ENCODE data around the gene SLC2A3.
"Not testable (repeated sequence)": the region's sequence is repeated elsewhere in the genome, so short reads cannot be mapped to it uniquely, and the experiment has no call there.

SLC2A3 gene

DNA sequence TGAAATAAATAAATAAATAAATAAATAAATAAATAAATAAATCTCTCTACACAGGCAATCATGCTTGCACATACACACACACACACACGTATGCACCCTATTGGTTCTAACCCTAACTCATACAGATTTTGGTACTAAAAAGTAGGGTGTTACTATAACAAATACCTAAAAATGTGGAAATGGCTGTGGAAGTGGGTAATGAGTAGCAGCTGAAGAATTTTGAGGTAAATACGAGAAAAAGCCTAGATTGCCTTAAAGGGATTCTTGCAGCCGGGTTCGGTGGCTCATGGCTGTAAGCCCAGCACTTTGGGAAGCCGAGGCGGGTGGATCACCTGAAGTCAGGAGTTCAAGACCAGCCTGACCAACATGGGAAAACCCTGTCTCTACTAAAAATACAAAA is 15.7 kb upstream of the SLC2A3 start:
- no peaks in the 10 kb centered on the region for H3K4me1 ChIP-seq (ENCODE audit: control insufficient read depth, insufficient read depth, low read length)
- no CpG with 5 or more reads among the region's 6 CpGs for WGBS (ENCODE audit: insufficient coverage, insufficient read length)
- H3K27me3 ChIP-seq (ENCODE audit: control insufficient read depth, insufficient read depth, low read length): no peaks in the 10 kb centered on the region
- no peak overlapping the region for H3K27ac ChIP-seq (ENCODE audit: low read length)
- H3K36me3 ChIP-seq (ENCODE audit: control insufficient read depth, insufficient read depth, low read length): no peaks in the 10 kb centered on the region
- no peaks in the 10 kb centered on the region for H3K9me3 ChIP-seq (ENCODE audit: control insufficient read depth, insufficient read depth, low read length)
- DNase-seq (ENCODE audit: low read depth, low spot score): no peak
- H3K4me3 ChIP-seq (ENCODE audit: low read length): no peak overlapping the region

DNA sequence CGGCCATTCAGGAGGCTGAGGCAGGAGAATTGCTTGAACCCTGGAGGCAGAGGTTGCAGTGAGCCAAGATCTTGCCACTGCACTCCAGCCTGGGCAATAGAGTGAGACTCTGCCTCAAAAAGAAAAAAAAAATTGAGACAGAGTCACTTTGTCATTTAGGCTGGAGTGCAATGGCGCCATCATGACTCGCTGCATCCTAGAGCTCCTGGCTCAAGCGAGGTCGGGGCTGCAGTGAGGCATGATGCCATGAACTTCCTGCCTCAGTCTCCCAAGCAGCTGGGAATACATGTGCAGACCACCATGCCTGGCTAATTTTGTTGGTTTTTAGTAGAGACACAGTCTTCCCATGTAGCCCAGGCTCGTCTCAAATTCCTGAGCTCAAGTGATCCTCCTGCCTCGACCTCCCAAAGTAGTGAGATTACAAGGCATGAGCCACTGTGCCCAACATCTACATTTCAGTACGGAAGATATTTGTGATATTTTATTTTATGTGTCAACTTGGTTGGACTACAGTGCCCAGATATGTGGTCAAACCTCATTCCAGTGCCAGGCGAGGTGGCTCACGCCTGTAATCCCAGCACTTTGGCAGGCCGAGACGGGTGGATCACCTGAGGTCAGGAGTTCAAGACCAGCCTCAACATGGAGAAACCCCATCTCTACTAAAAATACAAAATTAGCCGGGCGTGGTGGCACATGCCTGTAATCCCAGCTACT is 14.4 kb upstream of the SLC2A3 start:
- H3K9me3 ChIP-seq (ENCODE audit: control insufficient read depth, insufficient read depth, low read length); H3K27ac ChIP-seq (ENCODE audit: low read length); H3K4me3 ChIP-seq (ENCODE audit: low read length); DNase-seq (ENCODE audit: low read depth, low spot score); H3K36me3 ChIP-seq (ENCODE audit: control insufficient read depth, insufficient read depth, low read length); H3K4me1 ChIP-seq (ENCODE audit: control insufficient read depth, insufficient read depth, low read length); H3K27me3 ChIP-seq (ENCODE audit: control insufficient read depth, insufficient read depth, low read length): not testable (repeated sequence)
- WGBS (ENCODE audit: insufficient coverage, insufficient read length): no CpG with 5 or more reads among the region's 14 CpGs

DNA sequence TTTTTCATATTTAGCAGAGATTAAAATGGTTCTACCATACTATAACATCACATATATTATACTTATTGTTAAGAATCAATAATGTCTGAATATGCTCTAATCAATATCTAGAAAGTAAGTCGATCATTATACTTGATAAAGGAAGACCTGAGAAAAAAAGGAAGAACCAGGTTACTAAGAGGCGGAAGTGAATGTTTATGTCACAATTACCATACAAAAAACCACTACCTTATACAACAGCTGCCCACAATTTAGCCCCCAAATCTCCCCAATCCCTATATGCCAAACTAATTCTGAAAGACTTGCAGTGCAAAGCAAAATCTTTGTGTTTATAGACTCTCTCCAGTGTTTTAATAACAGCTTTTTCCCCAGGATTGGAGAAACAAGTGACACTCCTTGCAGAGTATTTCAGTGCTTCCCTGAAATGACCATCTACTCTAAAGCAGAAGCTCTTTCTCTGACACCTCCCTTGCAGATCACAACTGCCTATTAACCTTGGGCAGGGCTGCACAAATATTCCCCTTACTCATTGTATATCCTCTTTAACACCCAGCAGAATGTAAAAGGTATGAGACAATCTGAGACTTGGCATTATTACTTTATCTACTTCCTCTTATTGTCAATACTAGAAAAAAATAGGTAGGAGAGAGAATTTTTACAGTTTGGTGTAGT is 12.7 kb upstream of the SLC2A3 start:
- no peak overlapping the region for H3K27ac ChIP-seq (ENCODE audit: low read length)
- H3K27me3 ChIP-seq (ENCODE audit: control insufficient read depth, insufficient read depth, low read length): no peaks in the 10 kb centered on the region
- WGBS (ENCODE audit: insufficient coverage, insufficient read length): no CpG with 5 or more reads among the region's 2 CpGs
- no peak for DNase-seq (ENCODE audit: low read depth, low spot score)
- H3K36me3 ChIP-seq (ENCODE audit: control insufficient read depth, insufficient read depth, low read length): no peaks in the 10 kb centered on the region
- no peaks in the 10 kb centered on the region for H3K9me3 ChIP-seq (ENCODE audit: control insufficient read depth, insufficient read depth, low read length)
- no peak overlapping the region for H3K4me3 ChIP-seq (ENCODE audit: low read length)
- H3K4me1 ChIP-seq (ENCODE audit: control insufficient read depth, insufficient read depth, low read length): no peaks in the 10 kb centered on the region

DNA sequence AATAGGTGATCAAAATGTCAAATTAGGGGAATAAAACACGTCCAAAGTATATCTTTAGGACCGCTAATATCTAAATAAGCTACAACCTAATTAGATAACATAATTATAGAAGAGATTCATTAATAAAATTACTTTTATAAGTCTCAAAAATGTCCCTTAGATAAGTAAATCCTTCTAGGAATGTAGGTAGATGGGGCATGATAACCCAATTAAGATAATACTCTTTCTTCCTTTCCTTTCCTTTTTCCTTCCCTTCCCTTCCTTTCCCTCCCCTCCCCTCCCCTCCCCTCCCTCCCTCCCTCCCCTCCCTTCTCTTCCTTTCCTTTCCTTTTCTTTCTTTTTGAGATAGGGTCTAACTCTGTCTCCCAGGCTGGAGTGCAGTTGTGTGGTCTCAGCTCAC is 11.0 kb upstream of the SLC2A3 start:
- no CpG with 5 or more reads among the region's 2 CpGs for WGBS (ENCODE audit: insufficient coverage, insufficient read length)
- DNase-seq (ENCODE audit: low read depth, low spot score): no peak
- no peak overlapping the region for H3K4me3 ChIP-seq (ENCODE audit: low read length)
- H3K4me1 ChIP-seq (ENCODE audit: control insufficient read depth, insufficient read depth, low read length): no peaks in the 10 kb centered on the region
- H3K27ac ChIP-seq (ENCODE audit: low read length): no peak overlapping the region
- H3K9me3 ChIP-seq (ENCODE audit: control insufficient read depth, insufficient read depth, low read length): no peaks in the 10 kb centered on the region
- no peaks in the 10 kb centered on the region for H3K27me3 ChIP-seq (ENCODE audit: control insufficient read depth, insufficient read depth, low read length)
- H3K36me3 ChIP-seq (ENCODE audit: control insufficient read depth, insufficient read depth, low read length): no peaks in the 10 kb centered on the region

DNA sequence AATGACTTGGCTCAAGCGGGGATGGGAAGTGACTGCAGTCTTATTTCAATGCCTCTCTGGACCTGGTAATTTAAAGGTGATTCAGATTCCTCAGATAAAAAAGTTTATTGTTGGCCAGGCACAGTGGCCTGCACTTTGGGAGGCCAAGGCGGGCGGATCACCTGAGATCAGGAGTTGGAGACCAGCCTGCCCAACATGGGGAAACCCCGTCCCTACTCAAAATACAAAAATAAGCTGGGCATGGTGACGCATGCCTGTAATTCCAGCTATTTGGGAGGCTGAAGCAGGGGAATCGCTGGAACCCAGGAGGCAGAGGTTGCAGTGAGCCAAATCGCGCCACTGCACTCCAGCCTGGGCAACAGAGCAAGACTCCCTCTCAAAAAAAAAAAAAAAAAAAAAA is 8.8 kb upstream of the SLC2A3 start:
- not testable (repeated sequence) for H3K4me3 ChIP-seq (ENCODE audit: low read length); H3K36me3 ChIP-seq (ENCODE audit: control insufficient read depth, insufficient read depth, low read length); H3K27ac ChIP-seq (ENCODE audit: low read length); H3K27me3 ChIP-seq (ENCODE audit: control insufficient read depth, insufficient read depth, low read length); H3K4me1 ChIP-seq (ENCODE audit: control insufficient read depth, insufficient read depth, low read length); H3K9me3 ChIP-seq (ENCODE audit: control insufficient read depth, insufficient read depth, low read length); DNase-seq (ENCODE audit: low read depth, low spot score)
- no CpG with 5 or more reads among the region's 8 CpGs for WGBS (ENCODE audit: insufficient coverage, insufficient read length)

DNA sequence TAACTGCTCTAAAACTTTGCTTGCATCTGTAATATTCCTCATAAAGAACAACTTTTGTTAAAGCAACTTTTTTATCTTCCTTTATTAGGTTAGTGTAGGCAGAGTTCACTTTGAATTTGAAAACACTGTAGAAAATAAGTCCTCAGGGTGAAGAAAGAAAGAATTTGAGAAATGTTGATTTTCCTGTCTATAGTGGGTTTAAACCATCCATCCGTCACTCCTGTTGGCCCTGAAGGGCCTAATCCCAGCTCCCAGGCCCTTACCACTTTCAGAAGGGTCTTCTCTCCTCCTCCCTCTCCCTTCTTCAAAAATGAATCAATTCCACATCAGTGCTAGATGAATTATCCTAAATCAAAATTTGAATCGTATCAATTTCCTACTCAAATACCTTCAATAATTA is 4.9 kb upstream of the SLC2A3 start:
- DNase-seq (ENCODE audit: low read depth, low spot score): no peak
- WGBS (ENCODE audit: insufficient coverage, insufficient read length): 100% methylated on average over 1 of the region's 2 CpGs

DNA sequence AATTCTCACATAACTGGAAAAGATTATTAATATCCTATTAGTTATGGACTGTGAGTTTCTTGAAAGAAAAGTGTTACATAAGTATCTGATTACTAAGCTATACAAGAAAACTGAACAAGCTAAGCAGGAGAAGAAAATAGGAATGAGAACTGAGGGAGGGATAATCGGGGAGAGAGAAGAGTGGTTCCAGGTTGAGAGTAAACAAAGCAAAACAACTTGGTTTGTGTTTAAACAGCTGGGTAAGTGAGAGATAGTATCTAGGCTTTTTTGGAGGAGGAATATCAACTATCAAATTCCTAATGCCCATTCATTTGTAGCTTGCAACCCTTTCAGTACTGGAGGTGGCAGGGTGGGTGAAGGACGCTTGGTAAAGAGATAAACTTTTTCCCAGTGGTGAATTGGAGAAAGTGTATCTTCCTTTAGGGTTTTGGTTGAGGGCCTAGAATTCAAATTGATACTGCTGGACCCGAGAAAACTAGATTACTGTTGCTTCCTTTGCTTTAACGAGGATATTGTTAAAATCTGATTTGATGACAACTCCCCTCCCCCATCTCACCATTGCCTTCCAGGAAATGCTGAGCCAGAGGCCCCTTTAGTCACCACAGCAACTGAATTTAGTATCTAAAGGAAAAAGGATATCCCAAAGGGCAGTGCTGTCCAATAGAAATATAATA is 2.0 kb upstream of the SLC2A3 start:
- H3K4me3 ChIP-seq (ENCODE audit: low read length): no peak overlapping the region

More for the DNA sequence above, 4.9 kb upstream of the SLC2A3 start:
- no peak overlapping the region for H3K4me3 ChIP-seq (ENCODE audit: low read length)
- no peak overlapping the region for H3K27ac ChIP-seq (ENCODE audit: low read length)
- H3K9me3 ChIP-seq (ENCODE audit: control insufficient read depth, insufficient read depth, low read length): no peaks in the 10 kb centered on the region
- no peaks in the 10 kb centered on the region for H3K4me1 ChIP-seq (ENCODE audit: control insufficient read depth, insufficient read depth, low read length)
- H3K36me3 ChIP-seq (ENCODE audit: control insufficient read depth, insufficient read depth, low read length): no peaks in the 10 kb centered on the region
- H3K27me3 ChIP-seq (ENCODE audit: control insufficient read depth, insufficient read depth, low read length): no peaks in the 10 kb centered on the region

DNA sequence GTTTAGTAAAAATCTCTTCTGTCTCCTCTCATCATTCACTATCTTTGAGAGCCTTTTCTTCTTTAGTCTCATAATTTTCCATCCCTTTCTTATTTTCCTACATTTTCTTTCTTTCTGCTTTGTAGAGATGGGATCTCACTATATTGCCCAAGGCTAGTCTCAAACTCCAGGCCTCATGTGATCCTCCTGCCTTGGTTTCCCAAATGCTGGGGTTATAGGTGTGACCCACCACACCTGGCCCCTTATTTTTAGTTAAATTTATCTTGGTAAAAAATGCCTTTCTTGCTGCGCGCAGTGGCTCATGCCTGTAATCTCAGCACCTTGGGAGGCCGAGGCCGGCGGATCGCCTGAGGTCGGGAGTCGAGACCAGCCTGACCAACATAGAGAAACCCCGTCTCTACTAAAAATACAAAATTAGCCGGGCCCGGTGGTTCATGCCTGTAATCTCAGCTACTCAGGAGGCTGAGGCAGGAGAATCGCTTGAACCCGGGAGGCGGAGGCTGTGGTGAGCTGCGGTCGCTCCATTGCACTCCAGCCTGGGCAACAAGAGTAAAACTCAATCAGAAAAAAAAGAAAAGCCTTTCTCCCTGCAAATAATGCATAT is 996 bp downstream of the SLC2A3 start:
- Histone ChIP-seq H3K9me3 (ENCODE audit: control insufficient read depth, insufficient read depth, low read length) (no peaks in the 10 kb centered on the region), H3K27me3 (ENCODE audit: control insufficient read depth, insufficient read depth, low read length) (no peaks in the 10 kb centered on the region), H3K27ac (ENCODE audit: low read length) (no peak overlapping the region), H3K4me1 (ENCODE audit: control insufficient read depth, insufficient read depth, low read length) (no peaks in the 10 kb centered on the region), H3K4me3 (ENCODE audit: low read length) (peak overlapping the region; percentile 87), H3K36me3 (ENCODE audit: control insufficient read depth, insufficient read depth, low read length) (peaks cover 16% of the 10 kb centered on the region)
- no CpG with 5 or more reads among the region's 16 CpGs for WGBS (ENCODE audit: insufficient coverage, insufficient read length)
- DNase-seq (ENCODE audit: low read depth, low spot score): no peak

More for the DNA sequence above, 2.0 kb upstream of the SLC2A3 start:
- no CpG with 5 or more reads among the region's 4 CpGs for WGBS (ENCODE audit: insufficient coverage, insufficient read length)
- Histone ChIP-seq H3K27ac (ENCODE audit: low read length) (no peak overlapping the region), H3K27me3 (ENCODE audit: control insufficient read depth, insufficient read depth, low read length) (no peaks in the 10 kb centered on the region), H3K36me3 (ENCODE audit: control insufficient read depth, insufficient read depth, low read length) (no peaks in the 10 kb centered on the region), H3K9me3 (ENCODE audit: control insufficient read depth, insufficient read depth, low read length) (no peaks in the 10 kb centered on the region), H3K4me1 (ENCODE audit: control insufficient read depth, insufficient read depth, low read length) (no peaks in the 10 kb centered on the region)
- no peak for DNase-seq (ENCODE audit: low read depth, low spot score)

DNA sequence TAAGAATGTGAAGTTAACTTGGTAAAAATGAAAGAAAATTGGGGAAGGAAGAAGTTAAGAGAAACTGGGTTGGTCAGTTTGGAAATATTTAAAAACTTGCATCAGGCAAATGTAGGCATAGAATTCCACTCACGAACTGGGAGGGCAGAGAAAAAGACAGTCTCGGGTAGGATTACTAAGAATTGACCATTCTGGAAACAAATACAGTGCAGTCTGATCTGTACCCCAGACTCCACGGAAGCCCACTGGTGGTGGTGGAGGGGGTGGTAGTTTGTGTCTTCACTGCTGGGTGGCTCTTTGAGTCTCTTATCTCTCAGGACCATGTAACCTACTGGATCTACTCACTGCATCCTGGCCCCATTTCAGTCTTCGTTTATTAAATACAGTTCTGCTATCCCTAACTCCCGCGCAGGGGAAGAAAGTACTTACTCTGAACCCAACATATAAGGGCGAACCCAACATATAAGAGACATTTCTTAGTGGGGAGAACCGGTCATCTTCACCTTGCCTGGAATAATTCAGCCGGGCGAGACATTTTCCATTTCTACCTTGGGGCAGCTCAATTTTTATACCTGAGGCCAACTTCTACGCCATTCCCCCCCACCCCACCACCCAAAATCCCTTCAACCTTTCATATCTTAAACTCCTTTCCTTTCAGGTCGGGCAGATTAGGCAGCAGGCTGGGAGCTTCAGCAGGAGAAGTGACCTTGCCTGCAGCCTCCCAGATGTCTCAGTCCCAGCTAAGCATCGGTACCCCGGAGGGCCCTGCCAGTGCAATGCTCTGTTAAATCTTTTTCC is 1.7 kb downstream of the SLC2A3 start:
- Histone ChIP-seq H3K27me3 (ENCODE audit: control insufficient read depth, insufficient read depth, low read length) (no peaks in the 10 kb centered on the region), H3K4me3 (ENCODE audit: low read length) (peak overlapping the region; percentile 87), H3K4me1 (ENCODE audit: control insufficient read depth, insufficient read depth, low read length) (no peaks in the 10 kb centered on the region), H3K9me3 (ENCODE audit: control insufficient read depth, insufficient read depth, low read length) (no peaks in the 10 kb centered on the region), H3K36me3 (ENCODE audit: control insufficient read depth, insufficient read depth, low read length) (peaks cover 19% of the 10 kb centered on the region), H3K27ac (ENCODE audit: low read length) (no peak overlapping the region)
- no peak for DNase-seq (ENCODE audit: low read depth, low spot score)
- WGBS (ENCODE audit: insufficient coverage, insufficient read length): 100% methylated on average over 1 of the region's 14 CpGs

DNA sequence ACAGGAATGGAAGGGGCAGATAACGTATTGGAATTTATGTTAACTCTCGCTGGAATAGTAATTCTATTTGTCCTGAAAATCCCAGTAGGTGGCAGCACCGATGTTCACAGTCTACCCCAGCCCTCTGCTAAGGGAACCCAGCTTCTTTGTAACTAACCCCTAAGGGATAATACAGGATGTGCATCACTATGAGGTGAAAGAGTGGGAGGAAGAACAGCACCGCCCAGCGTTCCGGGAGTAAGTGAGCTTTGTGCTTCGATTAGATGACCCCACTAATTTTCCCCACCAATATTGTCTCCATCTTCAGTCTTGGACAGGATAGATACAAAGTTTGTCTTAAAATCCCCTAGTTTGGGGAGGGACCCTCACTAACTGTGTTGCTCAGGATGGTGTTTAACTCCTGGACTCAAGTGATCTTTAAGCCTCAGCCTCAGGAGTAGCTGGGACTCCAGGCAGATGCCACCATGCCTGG is 2.7 kb downstream of the SLC2A3 start:
- Histone ChIP-seq H3K27ac (ENCODE audit: low read length) (no peak overlapping the region), H3K9me3 (ENCODE audit: control insufficient read depth, insufficient read depth, low read length) (no peaks in the 10 kb centered on the region), H3K4me3 (ENCODE audit: low read length) (peak overlapping the region; percentile 22; the same call in 1 of the 2 replicates), H3K4me1 (ENCODE audit: control insufficient read depth, insufficient read depth, low read length) (no peaks in the 10 kb centered on the region; the same call in 1 of the 2 replicates), H3K27me3 (ENCODE audit: control insufficient read depth, insufficient read depth, low read length) (no peaks in the 10 kb centered on the region), H3K36me3 (ENCODE audit: control insufficient read depth, insufficient read depth, low read length) (peaks cover 25% of the 10 kb centered on the region)
- peak; percentile 89 for DNase-seq (ENCODE audit: low read depth, low spot score)
- no CpG with 5 or more reads among the region's 7 CpGs for WGBS (ENCODE audit: insufficient coverage, insufficient read length)

Data from iPS DF 6.9 (cell line).